ENCODE results near the gene NTMT2.

The NTMT2 gene

GRCh38 chr1:170150921-170151320, 5.2 kb downstream of the NTMT2 start:
- no peaks in the 10 kb centered on the region for H3K36me3 Mint-ChIP-seq (ENCODE audit: low read depth)
- H3K9me3 Mint-ChIP-seq: peaks cover 10% of the 10 kb centered on the region
- no peak overlapping the region for H3K27ac Mint-ChIP-seq
- TF ChIP-seq CTCF (IDR thresholded peaks at IDR 0.05; ENCODE audit: unreplicated experiment in 3 of 3): no peak
- H3K4me1 Mint-ChIP-seq: peaks cover 21% of the 10 kb centered on the region
- no peaks in the 10 kb centered on the region for H3K27me3 Mint-ChIP-seq (ENCODE audit: low read depth)
- no peak overlapping the region for H3K4me3 Mint-ChIP-seq

GRCh38 chr1:170153417-170153816, 7.7 kb downstream of the NTMT2 start:
- H3K27ac Mint-ChIP-seq: no peak overlapping the region
- H3K36me3 Mint-ChIP-seq (ENCODE audit: low read depth): no peaks in the 10 kb centered on the region
- H3K27me3 Mint-ChIP-seq (ENCODE audit: low read depth): no peaks in the 10 kb centered on the region
- H3K4me1 Mint-ChIP-seq: peaks cover 7% of the 10 kb centered on the region
- H3K4me3 Mint-ChIP-seq: no peak overlapping the region
- TF ChIP-seq CTCF (IDR thresholded peaks at IDR 0.05; ENCODE audit: unreplicated experiment in 3 of 3): no peak
- peaks cover 12% of the 10 kb centered on the region for H3K9me3 Mint-ChIP-seq

DNA sequence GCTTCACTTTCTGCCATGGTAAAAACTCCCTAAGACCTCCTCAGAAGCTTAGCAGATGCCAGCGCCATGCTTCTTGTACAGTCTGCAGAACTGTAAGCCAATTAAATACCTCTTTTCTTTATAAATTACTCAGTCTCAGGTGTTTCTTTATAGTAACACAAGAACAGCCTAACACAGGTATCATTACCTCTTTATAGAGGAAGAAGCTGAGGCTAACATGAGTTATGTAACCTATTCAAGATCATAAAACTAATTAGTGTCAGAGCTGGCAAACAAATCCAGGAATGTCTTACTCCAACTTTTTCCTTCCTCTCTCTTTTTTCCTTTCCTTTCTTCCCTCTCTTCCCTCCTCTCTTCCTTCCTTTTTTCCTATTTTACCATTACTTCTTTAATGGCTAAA, 9.3 kb downstream of the NTMT2 start:
- H3K36me3 Mint-ChIP-seq (ENCODE audit: low read depth): no peaks in the 10 kb centered on the region
- H3K9me3 Mint-ChIP-seq: peaks cover 18% of the 10 kb centered on the region
- no peak overlapping the region for H3K4me3 Mint-ChIP-seq
- TF ChIP-seq CTCF (IDR thresholded peaks at IDR 0.05; ENCODE audit: unreplicated experiment in 3 of 3): no peak
- H3K27me3 Mint-ChIP-seq (ENCODE audit: low read depth): no peaks in the 10 kb centered on the region
- no peaks in the 10 kb centered on the region for H3K4me1 Mint-ChIP-seq
- H3K27ac Mint-ChIP-seq: no peak overlapping the region

DNA sequence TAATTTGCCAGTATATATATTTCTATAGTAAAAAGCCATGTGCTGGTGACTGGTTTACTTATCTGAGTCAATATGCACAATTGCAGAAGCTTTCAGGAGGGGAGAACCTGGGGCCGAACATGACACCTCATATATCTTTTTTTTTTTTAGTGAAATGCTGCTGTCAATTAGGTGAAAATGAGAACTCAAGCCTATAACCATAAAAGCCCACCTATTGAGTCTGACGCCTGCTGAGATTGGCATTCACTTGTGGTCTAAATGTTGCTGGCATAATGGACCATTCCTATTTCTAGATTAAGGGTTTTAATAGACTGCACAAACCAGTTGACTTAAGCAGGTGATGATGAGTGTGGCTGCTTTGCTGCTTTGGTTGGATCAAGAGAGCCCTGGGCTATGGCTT, 10.8 kb downstream of the NTMT2 start:
- H3K9me3 Mint-ChIP-seq: peaks cover 18% of the 10 kb centered on the region
- H3K4me1 Mint-ChIP-seq: no peaks in the 10 kb centered on the region
- H3K36me3 Mint-ChIP-seq (ENCODE audit: low read depth): no peaks in the 10 kb centered on the region
- no peak for TF ChIP-seq CTCF (IDR thresholded peaks at IDR 0.05; ENCODE audit: unreplicated experiment in 3 of 3)
- no peak overlapping the region for H3K27ac Mint-ChIP-seq
- H3K4me3 Mint-ChIP-seq: no peak overlapping the region
- no peaks in the 10 kb centered on the region for H3K27me3 Mint-ChIP-seq (ENCODE audit: low read depth)

GRCh38 chr1:170157820-170158219, 12.1 kb downstream of the NTMT2 start:
- no peaks in the 10 kb centered on the region for H3K27me3 Mint-ChIP-seq (ENCODE audit: low read depth)
- peaks cover 20% of the 10 kb centered on the region for H3K9me3 Mint-ChIP-seq
- TF ChIP-seq CTCF (IDR thresholded peaks at IDR 0.05; ENCODE audit: unreplicated experiment in 3 of 3): no peak
- H3K4me3 Mint-ChIP-seq: no peak overlapping the region
- peaks cover 8% of the 10 kb centered on the region for H3K4me1 Mint-ChIP-seq
- H3K27ac Mint-ChIP-seq: no peak overlapping the region
- no peaks in the 10 kb centered on the region for H3K36me3 Mint-ChIP-seq (ENCODE audit: low read depth)

DNA sequence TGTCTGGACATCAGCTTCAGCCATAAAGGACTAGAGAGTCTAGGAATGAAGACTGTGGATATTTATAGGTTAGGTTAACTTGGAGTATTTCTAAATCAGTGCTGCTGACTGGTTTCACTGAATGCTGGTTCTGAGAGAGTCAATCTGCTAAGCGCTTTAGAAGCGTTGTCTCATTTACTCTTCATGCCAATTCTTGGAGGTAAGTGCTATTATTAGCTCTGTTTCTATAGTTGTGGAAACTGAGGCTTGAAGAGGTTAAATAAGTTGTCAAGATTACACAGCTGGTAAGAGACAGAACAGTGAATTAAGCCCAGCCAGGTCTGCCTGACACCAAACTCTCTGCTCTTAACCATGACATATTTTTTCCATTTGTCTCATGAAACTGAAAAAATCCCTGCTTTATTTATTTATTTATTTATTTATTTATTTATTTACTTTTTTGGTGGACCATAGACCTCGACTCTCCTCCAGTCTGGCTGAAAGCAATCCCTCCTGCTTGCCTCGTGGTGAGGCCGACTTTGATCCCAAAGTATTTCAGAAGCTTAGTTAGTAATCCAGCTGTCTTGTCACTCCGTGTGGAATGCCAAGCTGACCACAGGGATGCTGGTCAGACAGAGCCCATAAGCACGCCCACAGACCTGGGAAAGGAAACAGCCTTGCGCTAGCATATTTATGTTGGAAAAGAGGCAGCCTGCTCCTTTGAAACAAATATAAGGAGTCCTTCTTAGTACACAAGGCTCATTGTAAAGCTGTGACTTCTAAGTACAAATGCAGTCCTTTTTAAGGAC, 16.9 kb downstream of the NTMT2 start:
- Mint-ChIP-seq H3K27ac (peak overlapping the region; percentile 85 to 91 (median 88)), H3K9me3 (peaks cover 10% of the 10 kb centered on the region), H3K27me3 (ENCODE audit: low read depth) (no peaks in the 10 kb centered on the region), H3K4me1 (peaks cover 41% of the 10 kb centered on the region), H3K36me3 (ENCODE audit: low read depth) (no peaks in the 10 kb centered on the region), H3K4me3 (peak overlapping the region in 1 of 3 experiments; percentile 60)
- no peak for TF ChIP-seq CTCF (IDR thresholded peaks at IDR 0.05; ENCODE audit: unreplicated experiment in 3 of 3)

Measured in nephron (organoid).